ENCODE results near the gene SUDS3.

SUDS3 gene

DNA sequence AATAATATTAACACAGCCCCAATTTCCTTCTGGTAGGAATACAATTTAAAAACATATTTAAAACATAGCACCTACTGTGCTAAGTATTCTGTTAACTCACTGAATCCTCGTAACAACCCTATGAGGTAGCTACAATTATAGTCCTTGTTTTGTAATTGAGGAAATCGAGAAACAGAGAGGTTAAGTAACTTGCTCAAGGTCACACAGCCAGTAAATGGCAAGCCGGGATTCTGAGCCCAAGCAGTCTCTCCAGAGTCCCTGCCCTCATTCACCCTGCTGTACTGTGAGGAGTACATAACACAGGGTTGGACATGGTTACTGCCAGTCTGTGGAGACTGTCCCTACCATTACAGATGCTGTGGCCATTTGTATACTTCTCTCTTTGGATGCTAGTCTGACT lies 44.3 kb downstream of the SUDS3 start:
- no peak overlapping the region for H3K27ac ChIP-seq
- TF ChIP-seq ZFX (IDR thresholded peaks at IDR 0.05) = no peak
- TF ChIP-seq, protein P1, sequence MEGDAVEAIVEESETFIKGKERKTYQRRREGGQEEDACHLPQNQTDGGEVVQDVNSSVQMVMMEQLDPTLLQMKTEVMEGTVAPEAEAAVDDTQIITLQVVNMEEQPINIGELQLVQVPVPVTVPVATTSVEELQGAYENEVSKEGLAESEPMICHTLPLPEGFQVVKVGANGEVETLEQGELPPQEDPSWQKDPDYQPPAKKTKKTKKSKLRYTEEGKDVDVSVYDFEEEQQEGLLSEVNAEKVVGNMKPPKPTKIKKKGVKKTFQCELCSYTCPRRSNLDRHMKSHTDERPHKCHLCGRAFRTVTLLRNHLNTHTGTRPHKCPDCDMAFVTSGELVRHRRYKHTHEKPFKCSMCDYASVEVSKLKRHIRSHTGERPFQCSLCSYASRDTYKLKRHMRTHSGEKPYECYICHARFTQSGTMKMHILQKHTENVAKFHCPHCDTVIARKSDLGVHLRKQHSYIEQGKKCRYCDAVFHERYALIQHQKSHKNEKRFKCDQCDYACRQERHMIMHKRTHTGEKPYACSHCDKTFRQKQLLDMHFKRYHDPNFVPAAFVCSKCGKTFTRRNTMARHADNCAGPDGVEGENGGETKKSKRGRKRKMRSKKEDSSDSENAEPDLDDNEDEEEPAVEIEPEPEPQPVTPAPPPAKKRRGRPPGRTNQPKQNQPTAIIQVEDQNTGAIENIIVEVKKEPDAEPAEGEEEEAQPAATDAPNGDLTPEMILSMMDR (conservative IDR thresholded peaks at IDR 0.05) = no peak

DNA sequence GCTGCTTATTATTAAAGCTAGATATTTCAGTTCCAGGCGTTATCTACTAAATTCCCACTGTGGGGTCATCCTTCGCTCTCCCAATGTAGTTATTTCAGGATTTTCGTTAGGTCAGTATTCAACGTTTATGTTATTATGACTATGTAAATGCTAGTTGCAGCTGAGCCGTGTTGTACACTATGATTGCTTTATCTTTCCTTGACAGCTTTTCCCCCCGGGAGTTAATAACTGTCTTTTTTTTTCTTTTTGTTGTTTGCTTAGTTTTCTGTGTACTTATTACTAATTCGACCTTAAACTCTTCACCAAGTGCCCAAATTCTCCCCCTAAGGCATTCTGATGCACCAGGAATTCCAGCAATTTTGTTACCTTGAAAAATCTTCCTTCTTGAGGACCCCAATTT lies 48.5 kb downstream of the SUDS3 start:
- H3K27ac ChIP-seq = no peak overlapping the region
- TF ChIP-seq, protein P1 (conservative IDR thresholded peaks at IDR 0.05) = no peak
- TF ChIP-seq ZFX (IDR thresholded peaks at IDR 0.05) = no peak

DNA sequence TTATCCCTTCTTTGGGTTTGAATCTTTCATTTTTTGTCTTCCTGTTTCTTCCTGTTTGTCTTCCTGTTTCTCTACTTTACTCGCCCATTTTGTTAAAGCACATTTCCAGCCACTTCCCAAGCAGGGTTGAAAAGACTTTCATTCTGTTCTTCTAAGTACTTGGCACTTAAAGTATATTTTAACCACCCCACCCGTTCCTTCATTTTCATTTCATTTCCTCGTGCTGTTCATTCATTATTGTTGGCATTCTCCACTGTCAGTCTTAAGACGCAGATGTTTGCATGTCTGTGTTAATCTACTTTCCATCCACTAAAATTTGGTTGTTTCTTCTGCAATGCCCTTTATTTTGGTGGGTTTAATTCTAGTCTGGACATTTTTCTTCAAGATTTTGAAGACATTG lies 49.0 kb downstream of the SUDS3 start:
- TF ChIP-seq, protein P1 (conservative IDR thresholded peaks at IDR 0.05) = no peak
- no peak for TF ChIP-seq ZFX (IDR thresholded peaks at IDR 0.05)
- H3K27ac ChIP-seq = no peak overlapping the region

DNA sequence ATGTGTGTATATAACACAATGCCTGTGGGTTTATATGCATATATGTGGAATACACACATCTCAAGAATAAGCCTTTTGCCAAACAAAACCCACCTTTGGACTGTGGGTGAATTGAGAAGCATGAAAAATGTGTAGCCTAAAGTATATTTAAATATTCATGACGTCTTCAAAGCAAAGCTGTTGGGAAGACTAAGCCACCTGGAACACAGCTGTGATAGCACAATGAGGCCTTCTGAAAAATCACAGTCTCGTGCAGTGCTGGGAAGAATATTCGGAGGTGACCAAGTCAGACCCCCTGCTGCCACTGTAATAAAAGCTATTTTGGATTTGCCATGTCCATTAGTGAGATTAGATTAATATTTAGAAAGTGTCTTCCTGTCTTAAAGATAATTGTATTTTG lies 51.5 kb downstream of the SUDS3 start:
- no peak overlapping the region for H3K27ac ChIP-seq
- TF ChIP-seq ZFX (IDR thresholded peaks at IDR 0.05) = no peak
- TF ChIP-seq, protein P1 (conservative IDR thresholded peaks at IDR 0.05) = no peak

DNA sequence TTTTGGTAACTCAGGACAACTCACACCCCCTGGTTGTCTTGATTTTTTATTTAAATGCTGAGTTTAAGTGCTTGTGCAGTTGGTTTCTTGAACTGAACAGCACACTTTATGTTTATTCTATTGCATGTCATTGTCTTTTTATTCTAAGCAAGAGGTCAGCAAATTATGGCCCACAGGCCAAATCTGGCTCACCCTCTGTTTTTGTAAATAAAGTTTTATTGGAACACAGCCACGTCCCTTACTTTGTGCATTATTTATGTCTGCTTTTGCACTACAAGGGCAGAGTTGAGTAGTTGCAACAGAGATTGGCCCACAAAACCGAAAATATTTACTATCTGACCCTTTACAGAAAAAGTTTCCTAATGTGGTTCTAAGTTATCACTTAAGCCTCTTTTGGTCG lies 52.3 kb downstream of the SUDS3 start:
- TF ChIP-seq, protein P1 (conservative IDR thresholded peaks at IDR 0.05) = no peak
- no peak for TF ChIP-seq ZFX (IDR thresholded peaks at IDR 0.05)
- no peak overlapping the region for H3K27ac ChIP-seq

DNA sequence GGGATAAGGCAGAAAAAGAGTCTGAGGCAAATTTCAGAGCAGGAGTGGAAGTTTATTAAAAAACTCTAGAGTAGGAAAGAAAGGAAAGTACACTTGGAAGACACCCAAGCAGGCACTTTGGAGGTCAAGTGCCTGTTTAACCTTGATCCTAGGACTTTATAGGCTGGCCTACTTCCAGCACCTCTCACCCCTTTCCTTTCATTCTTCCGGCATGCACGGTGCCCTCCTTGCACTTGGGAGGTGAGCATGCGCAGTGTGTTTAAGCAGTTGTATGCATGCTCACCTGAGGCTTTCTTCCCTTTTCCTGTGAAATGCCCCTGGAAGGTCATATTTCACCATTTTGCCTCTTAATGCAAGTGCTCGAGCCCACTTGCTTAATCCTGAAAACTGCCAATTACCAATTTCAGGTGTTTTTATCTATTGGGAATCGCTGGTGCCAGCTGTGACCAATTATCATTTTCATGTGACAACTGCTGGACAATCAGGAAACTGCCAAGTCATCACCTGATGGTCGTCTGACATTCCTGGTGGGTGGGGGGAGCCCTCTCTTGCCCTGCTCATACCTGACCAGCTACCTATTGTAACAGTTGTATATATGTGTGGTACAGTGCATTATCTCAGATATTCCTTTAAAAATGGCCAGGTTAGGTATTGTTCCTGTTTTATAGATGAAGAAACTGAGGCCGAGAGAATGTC lies 53.5 kb downstream of the SUDS3 start:
- TF ChIP-seq, protein P1 (conservative IDR thresholded peaks at IDR 0.05) = no peak
- TF ChIP-seq ZFX (IDR thresholded peaks at IDR 0.05) = no peak
- no peak overlapping the region for H3K27ac ChIP-seq

DNA sequence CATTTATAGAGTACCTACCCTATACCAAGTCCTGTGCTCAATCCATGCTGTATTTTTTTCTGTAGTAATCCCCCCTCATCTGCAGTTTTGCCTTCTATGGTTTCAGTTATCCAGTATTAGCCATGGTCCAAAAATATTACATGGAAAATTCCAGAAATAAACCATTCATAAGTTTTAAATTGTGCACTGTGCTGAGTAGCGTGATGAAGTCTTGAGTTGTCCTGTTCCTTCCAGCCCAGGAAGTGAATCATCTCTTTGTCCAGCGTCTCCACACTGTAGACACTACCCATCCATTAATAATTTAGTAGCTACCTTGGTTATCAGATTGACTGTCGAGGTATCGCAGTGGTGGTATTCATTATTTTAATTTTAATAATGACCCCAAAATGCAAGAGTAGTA lies 54.2 kb downstream of the SUDS3 start:
- no peak overlapping the region for H3K27ac ChIP-seq
- TF ChIP-seq, protein P1 (conservative IDR thresholded peaks at IDR 0.05) = no peak
- TF ChIP-seq ZFX (IDR thresholded peaks at IDR 0.05) = no peak

Measured in C4-2B (cell line).